GM12878 (cell line): ENCODE data around the gene FREM3.

Source experiments
- BRCA1 ChIP-seq: IDR thresholded peaks from 2 replicates; pipeline ENCODE4 v1.6.1; 2011; ENCODE audit warnings: low read depth, low read length, improper control_type of control experiment
- CTCF ChIP-seq, 3 experiments: IDR thresholded peaks in 2 of 3; conservative IDR thresholded peaks in 1 of 3; 2 replicates each; pipeline ENCODE4 v1.5.1; 2011; ENCODE audit warnings: low read depth in 3 of 3, low read length in 3 of 3, mild to moderate bottlenecking in 3 of 3, control low read depth in 2 of 3, moderate library complexity in 2 of 3, inconsistent platforms in 1 of 3, mixed read lengths in 1 of 3; ENCODE audit not compliant: control insufficient read depth in 2 of 3, insufficient read depth in 1 of 3; ENCODE audit errors: extremely low read depth in 1 of 3
- DPF2 ChIP-seq: fragments of 450-650 bp; IDR thresholded peaks from 2 replicates; pipeline ENCODE4 v1.6.1; 2017; ENCODE audit warnings: mild to moderate bottlenecking
- EP300 ChIP-seq, 2 experiments: fragments of 150-350 bp in 1 of 2; IDR thresholded peaks; 2 replicates each; pipeline ENCODE4 v1.6.1; 2011 to 2012; ENCODE audit warnings: low read depth in 2 of 2, low read length in 2 of 2, borderline replicate concordance in 1 of 2, improper control_type of control experiment in 1 of 2, inconsistent platforms in 1 of 2; ENCODE audit not compliant: control insufficient read depth in 1 of 2
- EZH2 ChIP-seq: IDR thresholded peaks from 2 replicates; pipeline ENCODE4 v1.6.1; 2012; ENCODE audit warnings: low read depth, mild to moderate bottlenecking, control low read depth, inconsistent platforms, low read length, borderline replicate concordance; ENCODE audit not compliant: control insufficient read depth
- GABPA ChIP-seq: IDR thresholded peaks from 2 replicates; pipeline ENCODE4 v1.6.1; 2014; ENCODE audit warnings: antibody characterized with exemption, low read depth, mild to moderate bottlenecking, inconsistent platforms
- HCFC1 ChIP-seq: fragments of 150-350 bp; IDR thresholded peaks from 2 replicates; pipeline ENCODE4 v1.6.1; 2014; ENCODE audit warnings: low read length
- KAT2A ChIP-seq: conservative IDR thresholded peaks from 2 replicates; pipeline ENCODE4 v1.6.1; 2011; ENCODE audit warnings: low read depth, low read length; ENCODE audit not compliant: control insufficient read depth
- NR2C2 ChIP-seq: IDR thresholded peaks from 2 replicates; pipeline ENCODE4 v1.6.1; 2011; ENCODE audit warnings: borderline replicate concordance, low read depth; ENCODE audit not compliant: control insufficient read depth, insufficient read length
- USF1 ChIP-seq: IDR thresholded peaks from 2 replicates; pipeline ENCODE4 v1.6.1; 2011; ENCODE audit warnings: borderline replicate concordance, low read depth, mild to moderate bottlenecking, moderate library complexity, mixed read lengths, low read length; ENCODE audit not compliant: insufficient read depth; ENCODE audit errors: extremely low read length
- USF2 ChIP-seq: IDR thresholded peaks from 2 replicates; pipeline ENCODE4 v1.6.1; 2011; ENCODE audit warnings: low read depth, low read length, improper control_type of control experiment, borderline replicate concordance
- ZBTB11 ChIP-seq: fragments of 450-650 bp; formaldehyde crosslinking; IDR thresholded peaks from 2 replicates; pipeline ENCODE4 v1.5.0; 2022; ENCODE audit warnings: mild to moderate bottlenecking, missing genetic modification characterization
- ZZZ3 ChIP-seq: IDR thresholded peaks from 2 replicates; pipeline ENCODE4 v1.6.1; 2011; ENCODE audit warnings: low read depth; ENCODE audit not compliant: control insufficient read depth, insufficient read length

- TF ChIP-seq CTCF (IDR thresholded peaks at IDR 0.05 in 2 of 3, conservative IDR thresholded peaks at IDR 0.05 in 1 of 3; ENCODE audit: control insufficient read depth in 2 of 3, extremely low read depth in 1 of 3, insufficient read depth in 1 of 3, low read depth in 3 of 3, low read length in 3 of 3) (no peak), USF1 (no peak), HCFC1 (no peak), BRCA1 (no peak), EZH2 (no peak), DPF2 (no peak), ZBTB11 (no peak), EP300 (IDR thresholded peaks at IDR 0.05; ENCODE audit: borderline replicate concordance in 1 of 2, control insufficient read depth in 1 of 2, low read depth in 2 of 2, low read length in 2 of 2) (no peak), ZZZ3 (no peak), NR2C2 (no peak), KAT2A (no peak), USF2 (no peak), GABPA (no peak)
These were observed 45.4 kb upstream of the FREM3 start for GRCh38 chr4:143745874-143746273.
